HepG2 (cell line): ENCODE measurements around the gene DDX31. TPM values are rescaled to one million over a fixed set of nuclear protein-coding genes. Genes with fewer than 3 reads are reported as not detected.
A peak's percentile ranks its signal among the peaks of the same experiment; 100 is the strongest.

ENCODE experiments used
- ELF1 ChIP-seq: sonication (generic); formaldehyde crosslinking; IDR thresholded peaks from 2 replicates; pipeline ENCODE4 v1.4.0; 2020; ENCODE audit warnings: missing genetic modification reagents
- ESRRA ChIP-seq: sonication (generic); formaldehyde crosslinking; IDR thresholded peaks from 2 replicates; pipeline ENCODE4 v1.5.1; 2020; ENCODE audit warnings: mild to moderate bottlenecking, low read depth, missing genetic modification reagents
- FOXO4 ChIP-seq: sonication (generic); formaldehyde crosslinking; conservative IDR thresholded peaks from 2 replicates; pipeline ENCODE4 v1.8.1; 2023; ENCODE audit warnings: missing genetic modification reagents
- FOXP4 ChIP-seq: sonication (generic); formaldehyde crosslinking; IDR thresholded peaks from 2 replicates; pipeline ENCODE4 v1.4.0; 2020; ENCODE audit warnings: missing genetic modification reagents
- GPN1 ChIP-seq: sonication (generic); formaldehyde crosslinking; IDR thresholded peaks from 2 replicates; pipeline ENCODE4 v1.5.1; 2020; ENCODE audit warnings: missing genetic modification reagents, borderline replicate concordance
- HMG20B ChIP-seq: conservative IDR thresholded peaks from 2 replicates; pipeline ENCODE4 v1.6.1; 2016; ENCODE audit warnings: missing genetic modification reagents, missing compliant biosample characterization
- ISL2 ChIP-seq: sonication (generic); formaldehyde crosslinking; IDR thresholded peaks from 2 replicates; pipeline ENCODE4 v1.5.0; 2020; ENCODE audit warnings: missing genetic modification reagents
- MAFG ChIP-seq: sonication (generic); formaldehyde crosslinking; IDR thresholded peaks from 2 replicates; pipeline ENCODE4 v1.5.1; 2020; ENCODE audit warnings: mild to moderate bottlenecking, missing genetic modification reagents
- MED1 ChIP-seq: sonication (generic); formaldehyde crosslinking; IDR thresholded peaks from 2 replicates; pipeline ENCODE4 v1.4.0; 2020; ENCODE audit warnings: missing genetic modification reagents
- SP140L ChIP-seq: sonication (generic); formaldehyde crosslinking; IDR thresholded peaks from 2 replicates; pipeline ENCODE4 v1.4.0; 2020; ENCODE audit warnings: missing genetic modification reagents, borderline replicate concordance
- TMF1 ChIP-seq: sonication (generic); formaldehyde crosslinking; IDR thresholded peaks from 2 replicates; pipeline ENCODE4 v1.8.1; 2022; ENCODE audit warnings: low read depth, missing genetic modification reagents
- ZFP36L2 ChIP-seq: sonication (generic); formaldehyde crosslinking; IDR thresholded peaks from 2 replicates; pipeline ENCODE4 v1.4.0; 2020; ENCODE audit warnings: missing genetic modification reagents
- ZNF20 ChIP-seq: sonication (generic); formaldehyde crosslinking; IDR thresholded peaks from 2 replicates; pipeline ENCODE4 v1.4.0; 2020; ENCODE audit warnings: mild to moderate bottlenecking, moderate library complexity, missing genetic modification reagents
- ZNF224 ChIP-seq: sonication (generic); formaldehyde crosslinking; IDR thresholded peaks from 2 replicates; pipeline ENCODE4 v1.5.0; 2020; ENCODE audit warnings: mild to moderate bottlenecking, missing genetic modification reagents
- ZNF530 ChIP-seq: sonication (generic); formaldehyde crosslinking; IDR thresholded peaks from 2 replicates; pipeline ENCODE4 v1.5.0; 2020; ENCODE audit warnings: low read depth, mild to moderate bottlenecking, missing genetic modification reagents
- ZNF615 ChIP-seq: sonication (generic); formaldehyde crosslinking; IDR thresholded peaks from 2 replicates; pipeline ENCODE4 v1.5.0; 2020; ENCODE audit warnings: mild to moderate bottlenecking, missing genetic modification reagents, borderline replicate concordance
- ZNF720 ChIP-seq: sonication (generic); formaldehyde crosslinking; IDR thresholded peaks from 2 replicates; pipeline ENCODE4 v1.4.0; 2020; ENCODE audit warnings: missing genetic modification reagents
- ZNF768 ChIP-seq: sonication (generic); formaldehyde crosslinking; IDR thresholded peaks from 2 replicates; pipeline ENCODE4 v1.4.0; 2020; ENCODE audit warnings: missing genetic modification reagents
- ZNF775 ChIP-seq: sonication (generic); formaldehyde crosslinking; IDR thresholded peaks from 2 replicates; pipeline ENCODE4 v1.4.0; 2020; ENCODE audit warnings: missing genetic modification reagents, mild to moderate bottlenecking, moderate library complexity, borderline replicate concordance
- polyA plus RNA-seq, 8 experiments: library from polyadenylated mRNA; depleted of rRNA in 3 of 8; stranded (reverse) in 7 of 8; unstranded in 1 of 8; fragments of >200 nt; fragmentation: Illumina TruSeq in 4 of 8; extraction: Trizol in 4 of 8; gene quantifications; 2 replicates each; pipeline versions ENCODE4 v1.2.1 to v1.2.3, GENCODE V29; 2011 to 2016; ENCODE audit warnings: low read depth in 4 of 8, missing spikeins in 1 of 8, mixed read lengths in 1 of 8; ENCODE audit not compliant: insufficient read depth in 1 of 8
- total RNA-seq, 5 experiments: library from RNA; depleted of rRNA; stranded (reverse); fragments of >200 nt; fragmentation: Illumina TruSeq; extraction: Trizol; gene quantifications; 2 replicates each; pipeline ENCODE4 v1.2.3, GENCODE V29; 2016; ENCODE audit warnings: low read depth in 1 of 5
- TF ChIP-seq, protein P1 (sequence below): sonication (generic); formaldehyde crosslinking; IDR thresholded peaks from 2 replicates; pipeline ENCODE4 v1.8.1; 2023; ENCODE audit warnings: mild to moderate bottlenecking, moderate library complexity, missing genetic modification reagents
- TF ChIP-seq, protein P2 (sequence below): IDR thresholded peaks from 2 replicates; pipeline ENCODE4 v1.6.1; 2018; ENCODE audit warnings: missing genetic modification reagents
- TF ChIP-seq, protein P3 (sequence below): sonication (generic); formaldehyde crosslinking; IDR thresholded peaks from 2 replicates; pipeline ENCODE4 v1.4.0; 2020; ENCODE audit warnings: missing genetic modification reagents

The DDX31 gene
- total and polyA plus RNA-seq, 2 of the 13 experiments (the other 11 are each of a cell fraction or from before 2014, with no cell fraction given) = 11.4 to 16.3 TPM

DNA sequence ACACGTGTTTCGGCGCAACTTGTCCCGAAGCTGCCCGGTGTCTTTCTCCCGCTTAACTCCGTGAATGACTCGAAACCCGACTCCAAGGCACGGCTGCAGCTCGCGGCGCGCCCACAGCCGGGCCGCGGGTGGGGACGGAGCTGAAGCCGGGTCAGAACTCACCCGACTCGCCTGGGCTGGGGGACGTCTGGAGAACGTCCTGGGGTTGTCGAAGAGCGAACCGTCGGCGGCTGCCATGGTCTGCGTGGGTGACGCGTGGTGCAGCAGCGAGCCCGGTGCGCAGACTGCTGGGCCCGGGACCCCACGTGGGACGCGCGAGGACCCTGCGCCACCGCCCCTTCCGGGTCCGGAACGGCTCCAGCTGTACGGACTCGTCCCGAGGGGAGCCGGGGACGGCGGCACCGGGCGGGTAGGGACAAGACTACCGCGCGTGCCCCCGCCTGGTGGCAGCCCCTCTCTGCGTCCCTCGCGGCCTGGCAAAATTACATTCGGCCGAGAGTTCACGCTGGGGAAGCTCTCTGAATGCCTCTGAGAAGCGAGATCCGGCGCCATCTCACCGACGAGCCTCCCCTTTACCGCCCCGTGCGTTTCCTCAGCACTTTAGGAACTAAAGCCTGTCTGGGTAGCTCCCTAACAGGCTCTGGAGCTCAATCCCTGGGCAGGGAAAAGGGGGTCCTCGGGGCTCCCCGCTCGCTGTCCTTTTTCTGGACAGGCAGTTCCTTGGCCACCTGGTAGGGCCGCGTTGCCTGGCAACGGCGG is at the start of gene DDX31 (continued):
- TF ChIP-seq ZNF224 (CRISPR knock-in tag) = peak; percentile 87; the same call in 1 of the 2 replicates
- TF ChIP-seq ZNF615 (CRISPR knock-in tag) = peak; percentile 54
- TF ChIP-seq GPN1 = no peak; the same call in 1 of the 2 replicates
- TF ChIP-seq ZNF530 (CRISPR knock-in tag) = peak; percentile 69; the same call in 1 of the 2 replicates
- peak; percentile 72; the same call in 1 of the 2 replicates for TF ChIP-seq FOXO4 (CRISPR knock-in tag)
- no peak for TF ChIP-seq SP140L (CRISPR knock-in tag)
- no peak for TF ChIP-seq ZFP36L2
- peak; percentile 39; the same call in 1 of the 2 replicates for TF ChIP-seq FOXP4 (CRISPR knock-in tag)
- TF ChIP-seq, protein P1, sequence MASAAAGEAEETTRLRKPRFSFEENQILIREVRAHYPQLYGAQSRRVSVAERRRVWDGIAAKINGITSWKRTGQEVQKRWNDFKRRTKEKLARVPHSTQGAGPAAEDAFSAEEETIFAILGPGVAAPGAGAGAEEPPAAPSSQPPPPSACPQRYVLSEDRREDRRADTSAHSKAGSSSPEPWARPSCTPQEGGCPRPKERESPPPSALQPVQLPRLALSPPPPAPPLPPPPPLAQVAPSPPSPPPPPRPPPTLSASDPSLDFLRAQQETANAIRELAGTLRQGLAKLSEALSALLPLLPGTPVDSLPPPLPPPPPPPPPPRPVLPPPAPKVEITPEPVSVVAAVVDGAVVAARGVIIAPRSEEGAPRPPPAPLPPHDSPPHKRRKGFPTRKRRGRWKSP = peak; percentile 80
- peak; percentile 96; the same call in 1 of the 2 replicates for TF ChIP-seq TMF1 (CRISPR knock-in tag)
- TF ChIP-seq ZNF775 (CRISPR knock-in tag) = no peak
- 0 out of 2 replicates have a peak, but pooled peaks have one; percentile 16 for TF ChIP-seq ISL2
- peak; percentile 23; the same call in 1 of the 2 replicates for TF ChIP-seq MED1 (CRISPR knock-in tag)
- TF ChIP-seq ZNF720 (CRISPR knock-in tag) = no peak
- TF ChIP-seq ZNF20 = peak; percentile 68; the same call in 1 of the 2 replicates
- TF ChIP-seq ZNF768 (CRISPR knock-in tag) = peak; percentile 81
- 0 out of 2 replicates have a peak, but pooled peaks have one; percentile 46 for TF ChIP-seq MAFG
- TF ChIP-seq, protein P2, sequence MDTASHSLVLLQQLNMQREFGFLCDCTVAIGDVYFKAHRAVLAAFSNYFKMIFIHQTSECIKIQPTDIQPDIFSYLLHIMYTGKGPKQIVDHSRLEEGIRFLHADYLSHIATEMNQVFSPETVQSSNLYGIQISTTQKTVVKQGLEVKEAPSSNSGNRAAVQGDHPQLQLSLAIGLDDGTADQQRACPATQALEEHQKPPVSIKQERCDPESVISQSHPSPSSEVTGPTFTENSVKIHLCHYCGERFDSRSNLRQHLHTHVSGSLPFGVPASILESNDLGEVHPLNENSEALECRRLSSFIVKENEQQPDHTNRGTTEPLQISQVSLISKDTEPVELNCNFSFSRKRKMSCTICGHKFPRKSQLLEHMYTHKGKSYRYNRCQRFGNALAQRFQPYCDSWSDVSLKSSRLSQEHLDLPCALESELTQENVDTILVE (CRISPR knock-in tag) = 0 out of 2 replicates have a peak, but pooled peaks have one; percentile 31
- no peak for TF ChIP-seq HMG20B (CRISPR knock-in tag)
- TF ChIP-seq ELF1 (CRISPR knock-in tag) = peak; percentile 91
- TF ChIP-seq, protein P3, sequence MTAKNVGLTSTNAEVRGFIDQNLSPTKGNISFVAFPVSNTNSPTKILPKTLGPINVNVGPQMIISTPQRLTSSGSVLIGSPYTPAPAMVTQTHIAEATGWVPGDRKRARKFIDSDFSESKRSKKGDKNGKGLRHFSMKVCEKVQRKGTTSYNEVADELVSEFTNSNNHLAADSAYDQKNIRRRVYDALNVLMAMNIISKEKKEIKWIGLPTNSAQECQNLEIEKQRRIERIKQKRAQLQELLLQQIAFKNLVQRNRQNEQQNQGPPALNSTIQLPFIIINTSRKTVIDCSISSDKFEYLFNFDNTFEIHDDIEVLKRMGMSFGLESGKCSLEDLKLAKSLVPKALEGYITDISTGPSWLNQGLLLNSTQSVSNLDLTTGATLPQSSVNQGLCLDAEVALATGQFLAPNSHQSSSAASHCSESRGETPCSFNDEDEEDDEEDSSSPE = peak; percentile 89
- peak; percentile 53; the same call in 1 of the 2 replicates for TF ChIP-seq ESRRA (CRISPR knock-in tag)
